Endothelial cell of umbilical vein (primary cell): ENCODE data around the gene CFAP46. TPM values are rescaled to one million over a fixed set of nuclear protein-coding genes. Genes with fewer than 3 reads are reported as not detected.
A peak's percentile ranks its signal among the peaks of the same experiment; 100 is the strongest.

ENCODE experiments used
- BruUV-seq: library from RNA; stranded (reverse); fragments of 400-500 nt; replicated peaks from 2 replicates; lab custom pipeline; 2021; lab: Mats Ljungman, UMichigan
- CTCF ChIA-PET: fragments of 300-600, 350-600 bp; sonication (Branson Sonifier 250); formaldehyde crosslinking; loops from one replicate; lab custom pipeline; 2021; ENCODE audit warnings: antibody characterized with exemption, inconsistent platforms; lab: Charles Lee
- POLR2A ChIA-PET: fragments of 300-600, 350-600 bp; sonication (Branson Sonifier 250); formaldehyde crosslinking; loops from one replicate; lab custom pipeline; 2021; ENCODE audit warnings: antibody characterized with exemption, inconsistent platforms; lab: Charles Lee
- DNase-seq: peaks from one replicate; pipeline ENCODE4 v3.0.0-alpha.2; 2011; ENCODE audit warnings: low read depth, low spot score
- FAIRE-seq: peaks from 2 replicates; lab custom pipeline; 2011; peaks lifted over from hg19 to GRCh38; lab: Jason Lieb, UNC
- H2AFZ ChIP-seq: 2 replicates; pipeline ENCODE4 v1.6.0; 2012; ENCODE audit warnings: low read depth, low read length, control low read depth, inconsistent platforms
- H3K27ac ChIP-seq: 2 replicates; pipeline ENCODE4 v1.5.1; 2011; ENCODE audit warnings: low read depth, mild to moderate bottlenecking, control low read depth, low read length, moderate library complexity; ENCODE audit not compliant: insufficient read depth
- H3K27me3 ChIP-seq, 2 experiments: 2 replicates each; pipeline versions ENCODE4 v1.6.0 to v1.6.1; 2011; ENCODE audit warnings: low read length in 2 of 2, mixed read lengths in 1 of 2; ENCODE audit not compliant: control insufficient read depth in 2 of 2, insufficient read depth in 2 of 2
- H3K36me3 ChIP-seq, 2 experiments: 2 replicates in 1 of 2; 3 replicates in 1 of 2; pipeline ENCODE4 v1.5.1; 2011; ENCODE audit warnings: low read length in 2 of 2, mild to moderate bottlenecking in 1 of 2, moderate library complexity in 1 of 2; ENCODE audit not compliant: control insufficient read depth in 2 of 2, insufficient read depth in 2 of 2; ENCODE audit errors: extremely low read depth in 1 of 2
- H3K4me1 ChIP-seq: 3 replicates; pipeline ENCODE4 v1.5.1; 2011; ENCODE audit warnings: mild to moderate bottlenecking, low read length; ENCODE audit not compliant: control insufficient read depth, insufficient read depth; ENCODE audit errors: extremely low read depth
- H3K4me2 ChIP-seq: 2 replicates; pipeline ENCODE4 v1.6.1; 2011; ENCODE audit warnings: low read length, control low read depth, mixed read lengths; ENCODE audit not compliant: insufficient read depth
- H3K4me3 ChIP-seq, 3 experiments: fragments of 200-600 bp in 1 of 3; sonication (generic), shearing (Covaris generic) in 1 of 3; replicated peaks in 1 of 3; 2 replicates each; pipeline ENCODE4 v1.5.1; 2011 to 2016; ENCODE audit warnings: control low read depth in 3 of 3, low read length in 3 of 3, mild to moderate bottlenecking in 2 of 3, inconsistent platforms in 1 of 3, low read depth in 1 of 3, moderate library complexity in 1 of 3; ENCODE audit not compliant: insufficient read depth in 1 of 3
- H3K79me2 ChIP-seq: 2 replicates; pipeline ENCODE4 v1.6.0; 2012; ENCODE audit warnings: low read length, inconsistent platforms; ENCODE audit not compliant: control insufficient read depth, insufficient read depth
- H3K9ac ChIP-seq: replicated peaks from 2 replicates; pipeline ENCODE3; 2011; ENCODE audit warnings: low read length, control low read depth; ENCODE audit not compliant: insufficient read depth; ENCODE audit errors: extremely low read depth
- H3K9me1 ChIP-seq: replicated peaks from 3 replicates; pipeline ENCODE4 v1.6.0; 2011; ENCODE audit warnings: mild to moderate bottlenecking, low read length; ENCODE audit not compliant: control insufficient read depth, insufficient read depth; ENCODE audit errors: extremely low read depth
- H3K9me3 ChIP-seq: replicated peaks from 2 replicates; pipeline ENCODE4 v1.5.1; 2012; ENCODE audit warnings: low read length, inconsistent platforms; ENCODE audit not compliant: control insufficient read depth, insufficient read depth
- H4K20me1 ChIP-seq: replicated peaks from 2 replicates; pipeline ENCODE3; 2011; ENCODE audit warnings: mild to moderate bottlenecking, low read length; ENCODE audit not compliant: control insufficient read depth, insufficient read depth; ENCODE audit errors: extremely low read depth
- EZH2 ChIP-seq: IDR thresholded peaks from 2 replicates; pipeline ENCODE4 v1.6.1; 2012; ENCODE audit warnings: borderline replicate concordance, low read depth, mild to moderate bottlenecking, moderate library complexity, low read length, inconsistent platforms; ENCODE audit not compliant: severe bottlenecking
- FOS ChIP-seq: IDR thresholded peaks from 2 replicates; pipeline ENCODE4 v1.6.1; 2011; ENCODE audit warnings: mild to moderate bottlenecking, low read length, moderate library complexity, borderline replicate concordance; ENCODE audit not compliant: insufficient read depth
- GATA2 ChIP-seq: IDR thresholded peaks from 2 replicates; pipeline ENCODE4 v1.7.0; 2011; ENCODE audit warnings: low read depth, mild to moderate bottlenecking, moderate library complexity, mixed read lengths, low read length; ENCODE audit not compliant: insufficient read length, insufficient read depth
- JUN ChIP-seq: IDR thresholded peaks from 2 replicates; pipeline ENCODE4 v1.6.1; 2011; ENCODE audit warnings: borderline replicate concordance, low read depth; ENCODE audit not compliant: insufficient read length, insufficient read depth
- MYC ChIP-seq: IDR thresholded peaks from one replicate; pipeline ENCODE4 v1.6.1; 2011; ENCODE audit warnings: mild to moderate bottlenecking, low read depth, low read length
- POLR2A ChIP-seq: IDR thresholded peaks from 2 replicates; pipeline ENCODE4 v1.6.1; 2012; ENCODE audit warnings: low read depth, mild to moderate bottlenecking, control low read depth, low read length
- POLR2AphosphoS5 ChIP-seq: IDR thresholded peaks from 2 replicates; pipeline ENCODE4 v1.6.1; 2012; ENCODE audit warnings: low read depth, mild to moderate bottlenecking, control low read depth, low read length, moderate library complexity; ENCODE audit not compliant: insufficient read depth
- dilution Hi-C: fragments of 300-500 bp; cut with MboI; formaldehyde crosslinking; loops from one replicate; pipeline ENCODE4 v1.15.0; 2019; ENCODE audit warnings: low sequenced_read_pairs; ENCODE audit not compliant: extremely low pct_ligation_motif_present
- intact Hi-C: fragments of 100-400 bp; cut with micrococcal nuclease; formaldehyde crosslinking; loops from one replicate; pipeline ENCODE4 v1.10.0; 2022
- polyA plus RNA-seq, 4 experiments: library from polyadenylated mRNA; depleted of rRNA in 3 of 4; stranded (reverse) in 3 of 4; unstranded in 1 of 4; fragments of >200 nt; gene quantifications; 2 replicates each; pipeline versions ENCODE4 v1.2.1 to v1.2.3, GENCODE V29; 2011 to 2012; ENCODE audit warnings: missing spikeins in 1 of 4
- total RNA-seq: library from RNA; stranded (reverse); gene quantifications from 2 replicates; pipeline ENCODE4 v1.2.3, GENCODE V29; 2021
- TF ChIP-seq, protein P1 (sequence below), 2 donors: IDR thresholded peaks; 1 replicate in 1 of 2; 2 replicates in 1 of 2; pipeline ENCODE4 v1.5.1; 2011; ENCODE audit warnings: low read length in 2 of 2, mild to moderate bottlenecking in 2 of 2, moderate library complexity in 2 of 2, control low read depth in 1 of 2, inconsistent platforms in 1 of 2, low read depth in 1 of 2; ENCODE audit not compliant: insufficient read depth in 1 of 2; ENCODE audit errors: extremely low read depth in 1 of 2
- TF ChIP-seq, protein P2 (sequence below): IDR thresholded peaks from 2 replicates; pipeline ENCODE4 v1.6.1; 2011; ENCODE audit not compliant: insufficient read depth, insufficient read length

Gene CFAP46
- total and polyA plus RNA-seq, 2 donors (not counting 3 experiments of a cell fraction or from before 2014, with no cell fraction given): 0.75 to 0.98 TPM

- ChIA-PET CTCF (interaction anchor here (1.2 to 2.1 kb wide), 7 partner anchors 17 to 422 kb away, joined by 3 to 7 read pairs (median 3); partner anchors contain the start of gene CFAP46), POLR2A (no interaction called here)
- H3K9me3 ChIP-seq: no peaks in the 10 kb centered on the region
- no peaks in the 10 kb centered on the region for H3K79me2 ChIP-seq
- no peaks in the 10 kb centered on the region for H3K9me1 ChIP-seq
- peak overlapping the region; percentile 49 to 64 (median 62) for H3K4me3 ChIP-seq
- FAIRE-seq: peak; percentile 70
- DNase-seq: peak; percentile 74
- no peaks in the 10 kb centered on the region for H3K4me1 ChIP-seq
- peaks cover 2% of the 10 kb centered on the region in 2 experiments for H3K27me3 ChIP-seq
- no peak overlapping the region for H3K27ac ChIP-seq
- peak overlapping the region; percentile 74 for H2AFZ ChIP-seq
- no peak for TF ChIP-seq POLR2AphosphoS5
- TF ChIP-seq, protein P1, sequence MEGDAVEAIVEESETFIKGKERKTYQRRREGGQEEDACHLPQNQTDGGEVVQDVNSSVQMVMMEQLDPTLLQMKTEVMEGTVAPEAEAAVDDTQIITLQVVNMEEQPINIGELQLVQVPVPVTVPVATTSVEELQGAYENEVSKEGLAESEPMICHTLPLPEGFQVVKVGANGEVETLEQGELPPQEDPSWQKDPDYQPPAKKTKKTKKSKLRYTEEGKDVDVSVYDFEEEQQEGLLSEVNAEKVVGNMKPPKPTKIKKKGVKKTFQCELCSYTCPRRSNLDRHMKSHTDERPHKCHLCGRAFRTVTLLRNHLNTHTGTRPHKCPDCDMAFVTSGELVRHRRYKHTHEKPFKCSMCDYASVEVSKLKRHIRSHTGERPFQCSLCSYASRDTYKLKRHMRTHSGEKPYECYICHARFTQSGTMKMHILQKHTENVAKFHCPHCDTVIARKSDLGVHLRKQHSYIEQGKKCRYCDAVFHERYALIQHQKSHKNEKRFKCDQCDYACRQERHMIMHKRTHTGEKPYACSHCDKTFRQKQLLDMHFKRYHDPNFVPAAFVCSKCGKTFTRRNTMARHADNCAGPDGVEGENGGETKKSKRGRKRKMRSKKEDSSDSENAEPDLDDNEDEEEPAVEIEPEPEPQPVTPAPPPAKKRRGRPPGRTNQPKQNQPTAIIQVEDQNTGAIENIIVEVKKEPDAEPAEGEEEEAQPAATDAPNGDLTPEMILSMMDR (IDR thresholded peaks at IDR 0.05; ENCODE audit: extremely low read depth in 1 of 2, insufficient read depth in 1 of 2, low read depth in 1 of 2, low read length in 2 of 2): peak in 1 of 2 donors; percentile 1
- H4K20me1 ChIP-seq: no peaks in the 10 kb centered on the region
- H3K9ac ChIP-seq: peak overlapping the region; percentile 33
- dilution Hi-C loops: no loop called here
- BruUV-seq: no TSS peak
- H3K4me2 ChIP-seq: peak overlapping the region; percentile 78
- H3K36me3 ChIP-seq: no peaks in the 10 kb centered on the region
- intact Hi-C loops: loop anchor here (1.0 kb wide), 1 partner anchor 20 kb away; the partner anchor contains the start of gene CFAP46
Measured at GRCh38 chr10:132961787-132962622, 19.6 kb upstream of the CFAP46 start.

DNA sequence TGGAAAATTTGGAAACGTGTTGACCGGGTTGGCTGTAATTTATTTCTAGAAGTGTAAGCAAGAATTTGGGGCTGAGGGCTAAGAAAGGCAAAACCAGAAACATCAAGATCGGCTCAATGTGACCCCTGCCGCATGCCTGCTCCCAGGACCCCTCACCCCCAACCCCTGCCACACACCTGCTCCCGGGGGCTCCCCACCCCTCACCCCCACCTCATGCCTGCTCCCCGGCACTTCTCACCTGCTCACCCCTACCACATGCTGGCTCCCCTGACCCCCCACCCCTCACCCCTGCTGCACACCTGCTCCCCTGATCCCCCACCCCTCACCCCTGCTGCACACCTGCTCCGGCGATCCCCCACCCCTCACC is 19.0 kb upstream of the CFAP46 start:
- no peak for TF ChIP-seq GATA2
- TF ChIP-seq, protein P1 (IDR thresholded peaks at IDR 0.05; ENCODE audit: extremely low read depth in 1 of 2, insufficient read depth in 1 of 2, low read depth in 1 of 2, low read length in 2 of 2): no peak
- TF ChIP-seq JUN: no peak
- TF ChIP-seq, protein P2, sequence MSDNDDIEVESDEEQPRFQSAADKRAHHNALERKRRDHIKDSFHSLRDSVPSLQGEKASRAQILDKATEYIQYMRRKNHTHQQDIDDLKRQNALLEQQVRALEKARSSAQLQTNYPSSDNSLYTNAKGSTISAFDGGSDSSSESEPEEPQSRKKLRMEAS: no peak
- TF ChIP-seq POLR2A: no peak
- TF ChIP-seq EZH2: no peak
- TF ChIP-seq FOS: no peak
- no peak for TF ChIP-seq MYC
- no peak for TF ChIP-seq POLR2AphosphoS5
- Histone ChIP-seq H3K4me1 (no peaks in the 10 kb centered on the region), H3K4me3 (no peak overlapping the region), H3K9me3 (no peaks in the 10 kb centered on the region), H3K79me2 (no peaks in the 10 kb centered on the region), H3K9ac (no peak overlapping the region), H2AFZ (no peak overlapping the region), H3K4me2 (no peak overlapping the region), H3K27ac (no peak overlapping the region), H3K9me1 (no peaks in the 10 kb centered on the region), H4K20me1 (no peaks in the 10 kb centered on the region), H3K27me3 (peaks cover 2% of the 10 kb centered on the region in 2 experiments), H3K36me3 (no peaks in the 10 kb centered on the region)
- dilution Hi-C loops (no loop called here), intact Hi-C loops (no loop called here)
- CTCF ChIA-PET: interaction anchor here (1.2 to 2.1 kb wide), 3 partner anchors 21 to 307 kb away, joined by 3 to 7 read pairs (median 4); no protein-coding TSS in a partner anchor
- DNase-seq (no peak), FAIRE-seq (no peak)
- no TSS peak for BruUV-seq
- POLR2A ChIA-PET: no interaction called here
